ENCODE results near the gene BHLHE23. TPM values are rescaled to one million over a fixed set of nuclear protein-coding genes. Genes with fewer than 3 reads are reported as not detected.
"Not testable (repeated sequence)": the region's sequence is repeated elsewhere in the genome, so short reads cannot be mapped to it uniquely, and the experiment has no call there.

Gene BHLHE23
- total RNA-seq, 1 donor from 2014 or later = not detected

DNA sequence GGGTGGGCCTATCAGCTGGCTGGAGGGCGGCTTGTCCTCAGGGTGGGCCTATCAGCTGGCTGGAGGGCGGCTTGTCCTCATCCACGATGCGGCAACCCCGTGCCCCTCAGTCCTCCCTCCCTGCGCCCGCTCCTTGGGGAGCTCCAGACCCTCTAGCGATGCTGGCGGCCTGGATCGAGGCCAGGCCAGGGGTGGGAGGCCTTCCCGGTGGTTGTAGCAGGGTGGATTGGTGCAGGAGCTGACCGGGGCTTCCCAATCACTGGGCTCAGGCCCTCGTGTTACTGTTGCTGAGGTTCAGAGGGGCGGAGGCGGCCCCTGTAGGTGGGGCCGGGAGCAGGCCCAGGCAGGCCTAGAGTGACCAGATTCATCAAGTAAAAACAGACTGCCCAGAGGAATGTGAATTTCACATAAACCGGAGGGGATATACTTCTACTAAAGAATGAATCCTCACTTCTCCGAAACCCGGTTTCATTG is 45.4 kb downstream of the BHLHE23 start:
- no peak for DNase-seq (ENCODE audit: low spot score)

DNA sequence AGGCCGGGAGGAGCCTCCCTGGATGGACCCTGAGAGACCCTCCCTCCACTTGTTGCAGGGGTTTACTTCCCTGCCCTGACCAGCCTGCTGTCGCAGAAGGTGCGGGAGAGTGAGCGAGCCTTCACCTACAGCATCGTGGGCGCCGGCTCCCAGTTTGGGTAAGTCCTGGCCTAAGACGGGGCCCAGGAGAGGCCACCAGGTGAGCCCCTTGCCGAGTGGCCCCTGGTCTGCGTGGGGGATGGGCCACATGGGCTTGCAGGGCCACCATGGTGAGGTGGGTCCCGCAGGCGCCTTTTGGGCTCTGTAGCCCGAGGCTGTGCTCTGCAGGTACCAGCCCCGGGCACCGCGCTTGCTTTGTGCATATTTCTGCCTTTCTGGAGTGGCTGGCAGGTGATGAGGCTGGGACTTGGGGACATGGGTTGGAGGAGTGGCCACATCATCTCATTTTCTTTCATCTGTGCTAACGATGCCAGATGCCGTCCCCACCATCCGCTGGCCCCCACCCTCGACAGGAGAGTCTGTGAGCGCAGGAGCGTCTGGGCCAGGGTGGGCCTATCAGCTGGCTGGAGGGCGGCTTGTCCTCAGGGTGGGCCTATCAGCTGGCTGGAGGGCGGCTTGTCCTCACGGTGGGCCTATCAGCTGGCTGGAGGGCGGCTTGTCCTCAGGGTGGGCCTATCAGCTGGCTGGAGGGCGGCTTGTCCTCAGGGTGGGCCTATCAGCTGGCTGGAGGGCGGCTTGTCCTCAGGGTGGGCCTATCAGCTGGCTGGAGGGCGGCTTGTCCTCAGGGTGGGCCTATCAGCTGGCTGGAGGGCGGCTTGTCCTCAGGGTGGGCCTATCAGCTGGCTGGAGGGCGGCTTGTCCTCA is 46.1 kb downstream of the BHLHE23 start:
- not testable (repeated sequence) for DNase-seq (ENCODE audit: low spot score)

DNA sequence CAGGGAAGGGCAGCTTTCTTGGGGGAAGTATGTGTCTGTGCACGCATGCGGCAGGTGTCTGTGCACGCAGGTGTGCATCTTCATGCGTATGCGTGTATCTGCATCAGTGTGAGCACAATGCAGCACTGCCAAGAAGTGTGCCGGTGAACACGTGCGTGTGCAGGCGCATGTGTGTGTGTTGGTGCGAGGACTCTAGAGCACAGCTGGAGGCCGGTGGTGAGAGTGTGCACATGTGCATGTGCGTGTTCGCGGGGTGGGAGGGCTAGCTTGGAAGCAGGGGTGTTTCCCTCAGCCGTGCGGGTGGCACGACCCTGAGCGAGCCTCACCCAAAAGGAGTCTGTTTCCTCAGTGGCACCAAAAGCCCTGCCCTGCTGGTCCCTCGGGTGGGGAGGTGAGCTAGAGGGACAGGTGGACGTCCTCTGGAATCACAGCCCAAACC is 46.7 kb downstream of the BHLHE23 start:
- no peak for DNase-seq (ENCODE audit: low spot score)

DNA sequence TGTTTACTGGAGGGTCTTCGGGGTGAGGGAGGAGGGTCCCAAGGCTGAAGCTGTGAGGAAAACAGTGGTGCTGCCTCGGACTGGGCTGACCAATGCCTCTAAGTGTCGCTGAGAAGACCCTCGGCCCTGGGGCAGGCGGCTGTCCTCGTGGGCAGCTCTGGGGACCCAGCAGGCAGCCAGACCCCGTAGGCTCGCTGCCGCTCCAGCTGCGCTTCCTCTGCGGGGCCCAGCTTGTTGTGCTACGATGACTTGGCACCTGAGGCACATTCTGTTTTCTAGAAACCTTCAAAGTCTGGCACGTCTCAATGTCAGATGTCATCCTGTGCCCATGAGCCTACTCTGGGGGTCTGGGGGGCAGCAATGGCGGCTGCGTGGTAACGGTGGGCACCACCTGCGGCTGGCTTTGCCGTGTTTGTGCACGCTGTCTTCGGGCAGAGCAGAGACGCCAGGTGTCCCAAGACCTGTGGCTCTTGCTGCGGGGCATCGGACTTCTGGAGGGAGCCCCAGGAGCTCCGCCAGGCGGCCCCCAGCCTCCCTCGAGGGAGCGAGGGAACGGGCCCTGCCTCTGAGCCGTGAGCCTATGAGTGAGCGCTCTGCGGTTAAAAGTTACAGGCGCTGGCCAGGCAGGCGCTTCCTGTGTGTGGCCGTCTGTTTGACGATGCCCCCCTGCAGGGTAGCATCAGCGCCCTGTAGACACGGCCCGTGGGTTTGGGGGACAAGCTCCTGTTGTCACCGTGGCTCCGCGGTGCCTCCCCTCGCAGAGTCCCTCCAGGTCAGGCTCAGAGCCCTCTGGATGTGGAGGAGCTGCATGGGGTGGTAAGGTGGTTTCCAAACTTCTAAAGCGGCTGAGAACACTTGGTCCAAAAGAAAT is 47.4 kb downstream of the BHLHE23 start:
- no peak for DNase-seq (ENCODE audit: low spot score)

DNA sequence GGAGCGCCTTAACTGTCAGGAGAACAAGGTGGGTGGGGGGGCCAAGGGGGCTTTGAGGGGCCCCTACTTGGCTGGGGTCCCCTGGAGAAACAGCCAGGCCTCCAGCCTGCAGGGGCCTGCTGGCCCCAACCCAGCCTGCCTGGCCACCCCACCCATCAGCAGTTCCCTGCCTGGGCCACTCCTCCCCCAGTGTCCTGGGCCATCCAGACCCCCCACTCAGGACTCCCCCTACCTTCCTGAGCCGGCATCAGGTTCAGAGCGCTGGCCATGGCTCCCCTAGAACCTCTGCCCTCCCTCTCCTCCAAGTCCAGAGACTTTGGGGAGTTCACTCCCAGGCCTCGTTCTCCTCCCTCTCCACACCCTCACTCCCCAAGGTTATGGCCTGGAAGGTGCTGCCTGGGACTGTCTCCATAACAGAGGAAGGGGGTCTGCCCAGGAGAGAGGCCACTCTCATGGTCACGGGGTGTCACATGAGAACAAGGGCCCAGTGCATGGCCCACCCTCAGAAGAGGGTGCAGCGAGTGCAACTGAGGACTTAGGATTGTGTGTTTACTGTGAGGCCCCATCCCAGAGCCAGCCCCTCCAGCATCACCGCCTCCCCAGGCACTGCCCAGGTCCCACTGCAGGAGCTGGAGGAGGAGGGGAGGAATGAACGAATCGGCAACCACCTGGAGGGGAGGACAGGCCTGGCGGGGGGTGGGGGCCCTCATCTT is 48.2 kb downstream of the BHLHE23 start:
- DNase-seq (ENCODE audit: low spot score) = no peak

DNA sequence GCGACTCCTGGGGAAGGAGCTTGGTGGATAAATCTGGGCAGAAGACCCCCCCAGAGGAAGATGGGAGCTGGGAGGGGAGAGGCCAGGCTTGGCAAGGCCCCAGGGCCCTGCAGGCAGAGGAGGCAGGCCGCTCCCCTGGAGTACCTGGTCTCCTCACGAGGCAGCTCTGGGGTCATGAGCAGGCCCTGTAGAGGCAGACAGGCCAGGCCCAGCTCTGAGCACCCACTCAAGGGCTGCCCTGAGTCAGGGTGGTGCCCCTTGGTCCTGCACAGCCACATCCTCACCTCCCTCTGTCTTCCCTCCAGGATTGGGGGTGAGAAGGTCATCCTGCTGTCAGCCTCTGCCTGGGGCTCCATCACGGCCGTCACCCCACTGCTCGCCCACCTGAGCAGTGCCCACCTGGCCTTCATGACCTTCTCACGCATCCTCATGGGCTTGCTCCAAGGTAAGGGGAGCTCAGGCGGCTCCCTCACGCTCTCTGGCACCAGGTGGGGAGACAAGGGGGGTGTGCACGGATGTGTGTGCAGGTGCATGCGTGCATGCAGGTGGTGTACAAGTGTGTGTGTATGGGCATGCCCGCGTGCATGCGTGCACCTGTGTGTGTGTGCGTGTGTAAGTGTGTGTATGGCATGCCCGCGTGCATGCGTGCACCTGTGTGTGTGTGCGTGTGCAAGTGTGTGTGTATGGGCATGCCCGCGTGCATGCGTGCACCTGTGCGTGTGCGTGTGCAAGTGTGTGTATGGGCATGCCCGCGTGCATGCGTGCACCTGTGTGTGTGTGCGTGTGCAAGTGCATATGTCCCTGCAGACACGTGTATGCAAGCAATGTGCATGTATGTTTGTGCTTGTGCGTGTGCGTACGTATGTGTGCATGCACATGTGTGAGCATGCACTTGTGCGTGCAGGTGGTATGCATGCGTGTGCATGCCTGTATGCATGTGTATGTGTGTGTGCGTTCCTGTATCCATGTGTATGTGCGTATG is 49.3 kb downstream of the BHLHE23 start:
- no peak for DNase-seq (ENCODE audit: low spot score)

DNA sequence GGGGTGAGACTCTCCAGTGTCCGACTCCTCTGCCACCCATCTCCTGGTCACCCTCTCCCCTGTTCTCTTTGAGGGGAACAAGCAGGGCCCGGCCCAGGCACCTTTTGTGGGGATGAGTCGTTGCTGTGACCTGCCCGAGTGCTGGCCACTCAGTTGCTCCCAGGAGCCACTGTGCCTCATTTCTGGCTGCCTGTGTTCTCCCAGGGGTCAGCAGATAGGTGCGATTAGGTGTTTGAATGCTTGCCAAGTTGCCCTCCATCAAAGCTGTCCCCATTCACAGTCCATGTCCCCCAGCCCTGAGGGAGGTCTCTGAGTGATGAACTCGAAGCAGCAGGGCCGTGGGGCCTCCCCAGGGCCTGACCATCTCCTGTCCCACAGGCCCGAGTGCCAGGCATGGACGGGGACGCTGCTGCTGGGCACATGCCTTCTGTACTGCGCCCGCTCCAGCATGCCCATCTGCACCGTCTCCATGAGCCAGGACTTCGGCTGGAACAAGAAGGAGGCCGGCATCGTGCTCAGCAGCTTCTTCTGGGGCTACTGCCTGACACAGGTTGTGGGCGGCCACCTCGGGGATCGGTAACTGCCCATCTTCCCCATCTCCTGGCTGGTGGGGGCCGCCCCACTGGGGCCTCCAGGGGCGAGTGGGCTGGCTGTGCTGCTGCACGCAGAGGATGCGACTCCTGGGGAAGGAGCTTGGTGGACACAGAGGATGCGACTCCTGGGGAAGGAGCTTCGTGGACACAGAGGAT is 50.2 kb downstream of the BHLHE23 start:
- DNase-seq (ENCODE audit: low spot score) = no peak

Other genes with a start within 250 kb of the BHLHE23 start
- 6.3 TPM for gene MRGBP, start 210.5 kb downstream of the BHLHE23 start, total RNA-seq
- 42.0 TPM for gene OGFR, start 202.1 kb downstream of the BHLHE23 start, total RNA-seq
- 5.1 TPM for gene COL9A3, start 189.9 kb downstream of the BHLHE23 start, total RNA-seq
- 11.8 TPM for gene TCFL5, start 145.1 kb downstream of the BHLHE23 start, total RNA-seq
- gene DIDO1, start 80.5 kb downstream of the BHLHE23 start, total RNA-seq = 75.8 TPM
- gene GID8, start 68.8 kb downstream of the BHLHE23 start, total RNA-seq = 43.1 TPM
- gene SLC17A9, start 54.3 kb downstream of the BHLHE23 start, total RNA-seq = 10.1 TPM
- gene YTHDF1, start 209.2 kb upstream of the BHLHE23 start, total RNA-seq = 36.3 TPM
- 0.60 TPM for gene BIRC7, start 228.9 kb upstream of the BHLHE23 start, total RNA-seq
- not detected for gene NKAIN4, start 247.5 kb upstream of the BHLHE23 start, total RNA-seq

Data from ureter (tissue), 1 donor.